Measurements from ENCODE around the gene B4GALNT3.

Gene B4GALNT3

GRCh38 chr12:544142-544541 lies 84.4 kb downstream of the B4GALNT3 start:
- no peak for TF ChIP-seq CTCF (IDR thresholded peaks at IDR 0.05; ENCODE audit: insufficient read depth, missing control alignments)
- no peak for FAIRE-seq
- no peak for DNase-seq (ENCODE audit: insufficient read length, low spot score)

DNA sequence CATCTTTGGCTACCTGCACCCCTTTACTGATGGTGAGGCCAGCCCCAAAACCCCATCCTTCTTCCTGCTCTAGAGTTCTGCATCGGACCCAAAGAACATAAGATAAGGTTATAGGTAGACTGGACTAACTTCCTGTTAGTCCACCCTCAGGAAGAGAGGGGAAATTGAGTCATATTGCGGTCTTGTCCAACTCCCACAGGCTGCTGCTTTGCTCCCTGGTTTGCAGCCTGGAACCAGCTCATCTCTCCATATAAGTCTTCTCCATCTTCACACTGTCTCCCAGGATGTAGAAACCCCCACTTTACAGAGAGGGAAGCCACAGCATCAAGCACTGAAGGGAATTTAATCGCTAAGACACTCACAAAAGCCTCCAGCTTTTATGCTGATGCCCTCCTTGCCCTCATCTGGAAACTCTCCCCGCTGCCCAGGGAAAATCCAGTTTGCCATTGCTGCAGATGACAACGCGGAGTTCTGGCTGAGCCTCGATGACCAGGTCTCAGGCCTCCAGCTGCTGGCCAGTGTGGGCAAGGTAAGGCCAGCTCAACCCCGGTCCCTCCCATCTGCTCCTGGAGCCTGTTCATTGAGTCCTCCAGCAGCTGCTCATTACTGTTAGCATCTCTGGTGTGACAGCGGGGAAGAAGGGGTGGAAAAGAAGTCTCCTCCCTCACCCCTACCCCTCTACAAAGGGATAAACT lies 85.3 kb downstream of the B4GALNT3 start:
- FAIRE-seq (no peak), DNase-seq (ENCODE audit: insufficient read length, low spot score) (no peak)
- TF ChIP-seq CTCF (IDR thresholded peaks at IDR 0.05; ENCODE audit: insufficient read depth, missing control alignments) = no peak

DNA sequence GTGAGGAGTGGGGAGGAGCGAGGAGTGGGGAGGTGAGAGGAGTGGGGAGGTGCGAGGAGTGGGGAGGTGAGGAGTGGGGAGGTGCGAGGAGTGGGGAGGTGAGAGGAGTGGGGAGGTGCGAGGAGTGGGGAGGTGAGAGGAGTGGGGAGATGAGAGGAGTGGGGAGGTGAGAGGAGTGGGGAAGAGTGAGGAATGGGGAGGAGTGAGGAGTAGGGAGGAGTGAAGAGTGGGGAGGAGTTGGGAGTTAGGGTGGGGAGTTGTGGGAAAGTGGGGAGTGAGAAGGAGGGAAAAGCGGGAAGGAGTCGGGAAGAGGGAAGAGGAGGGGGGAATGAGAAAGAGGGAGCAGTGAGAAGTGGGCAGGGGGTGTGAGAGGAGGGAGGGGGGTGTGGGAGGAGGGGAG lies 86.1 kb downstream of the B4GALNT3 start:
- no peak for FAIRE-seq
- TF ChIP-seq CTCF (IDR thresholded peaks at IDR 0.05; ENCODE audit: insufficient read depth, missing control alignments) = no peak
- DNase-seq (ENCODE audit: insufficient read length, low spot score) = no peak

DNA sequence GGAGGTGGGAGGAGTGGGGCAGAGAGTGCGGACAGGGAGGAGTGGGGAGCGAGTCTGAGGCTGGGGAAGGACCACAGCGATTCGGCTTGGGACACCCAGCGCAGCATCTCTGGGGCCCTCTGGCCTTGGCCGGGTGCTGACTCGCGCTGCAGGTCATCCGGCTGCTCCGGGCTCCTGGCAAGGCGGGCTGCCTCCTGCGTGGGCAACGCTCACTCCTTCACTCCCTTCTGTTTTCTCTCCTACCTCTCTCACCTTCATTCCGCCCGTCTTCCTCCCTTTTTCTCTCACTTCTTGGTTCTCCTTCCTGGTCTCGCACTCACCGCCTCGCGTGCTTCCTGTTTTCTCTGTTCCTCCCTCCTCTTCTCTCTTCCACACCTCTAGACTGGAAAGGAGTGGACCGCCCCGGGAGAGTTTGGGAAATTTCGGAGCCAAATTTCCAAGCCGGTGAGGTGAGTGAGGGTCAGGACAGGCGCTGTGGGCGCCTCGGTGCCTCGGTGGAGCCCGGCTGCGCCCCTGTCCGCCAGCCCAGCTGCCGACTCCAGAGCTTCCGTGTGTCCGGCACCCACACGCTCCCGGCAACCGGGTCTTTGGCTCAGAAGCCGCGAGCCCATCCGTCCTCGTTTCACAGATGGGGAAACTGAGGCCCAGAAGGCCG lies 86.7 kb downstream of the B4GALNT3 start:
- FAIRE-seq (no peak), DNase-seq (ENCODE audit: insufficient read length, low spot score) (no peak)
- TF ChIP-seq CTCF (IDR thresholded peaks at IDR 0.05; ENCODE audit: insufficient read depth, missing control alignments) = no peak

- TF ChIP-seq CTCF (IDR thresholded peaks at IDR 0.05; ENCODE audit: insufficient read depth, missing control alignments) = peak; percentile 93
- peak; percentile 95 for DNase-seq (ENCODE audit: insufficient read length, low spot score)
- no peak for FAIRE-seq
These were observed 87.4 kb downstream of the B4GALNT3 start for GRCh38 chr12:546920-547845.

DNA sequence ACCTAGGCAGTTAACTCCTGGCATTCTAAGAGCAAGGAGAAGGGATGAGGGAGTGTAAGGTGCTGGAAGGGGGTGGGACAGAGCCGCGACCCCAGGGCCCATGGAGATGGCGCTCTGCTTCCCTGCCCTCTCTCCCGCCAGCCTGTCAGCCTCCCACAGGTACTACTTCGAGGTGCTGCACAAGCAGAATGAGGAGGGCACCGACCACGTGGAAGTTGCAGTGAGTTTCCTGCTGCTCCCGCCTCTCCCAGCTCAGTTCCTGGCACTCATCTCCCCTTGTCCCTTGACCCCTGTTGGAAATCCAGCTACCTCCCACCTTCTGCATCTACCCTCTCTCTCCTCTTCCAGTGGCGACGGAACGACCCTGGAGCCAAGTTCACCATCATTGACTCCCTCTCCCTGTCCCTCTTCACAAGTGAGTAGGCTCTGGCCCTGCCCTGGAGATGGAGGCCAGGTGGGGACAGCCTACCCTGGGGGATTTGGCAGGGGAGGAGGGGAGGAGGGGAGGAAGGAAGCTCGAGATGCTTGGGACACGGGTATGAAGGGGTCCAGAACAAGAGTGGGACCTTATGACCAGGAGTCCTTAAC lies 88.2 kb downstream of the B4GALNT3 start:
- no peak for TF ChIP-seq CTCF (IDR thresholded peaks at IDR 0.05; ENCODE audit: insufficient read depth, missing control alignments)
- DNase-seq (ENCODE audit: insufficient read length, low spot score) (no peak), FAIRE-seq (no peak)

Data from D721Med (cell line).